NCI-H2196 (cell line): ENCODE measurements around the gene ABHD15.

ENCODE experiments used
- DNase-seq: peaks from one replicate; lab custom pipeline; 2025; ENCODE audit not compliant: unreplicated experiment; lab: John Stamatoyannopoulos, UW

The ABHD15 gene

GRCh38 chr17:29566473-29567303 lies at the start of gene ABHD15:
TSS of gene ABHD15 (minus strand) at chr17:29567037. CDS start at chr17:29566966, 71 bp downstream.
- peak; percentile 43 for DNase-seq

- no peak for DNase-seq
These were observed 48.9 kb upstream of the ABHD15 start for GRCh38 chr17:29615492-29616299.

- DNase-seq = no peak
These were observed 48.2 kb upstream of the ABHD15 start for GRCh38 chr17:29615048-29615385.

GRCh38 chr17:29614349-29615047 lies 47.7 kb upstream of the ABHD15 start:
- no peak for DNase-seq

GRCh38 chr17:29613856-29614255 lies 47.0 kb upstream of the ABHD15 start:
- no peak for DNase-seq

GRCh38 chr17:29613352-29613837 lies 46.6 kb upstream of the ABHD15 start:
- DNase-seq = no peak

GRCh38 chr17:29612404-29613280 lies 45.8 kb upstream of the ABHD15 start:
- no peak for DNase-seq

GRCh38 chr17:29612094-29612403 lies 45.2 kb upstream of the ABHD15 start:
- no peak for DNase-seq

- DNase-seq = no peak
These were observed 44.7 kb upstream of the ABHD15 start for GRCh38 chr17:29611351-29612093.

GRCh38 chr17:29610395-29610794 lies 43.6 kb upstream of the ABHD15 start:
- no peak for DNase-seq

- DNase-seq = no peak
These were observed 42.1 kb upstream of the ABHD15 start for GRCh38 chr17:29608986-29609385.

GRCh38 chr17:29607557-29608195 lies 40.8 kb upstream of the ABHD15 start:
- no peak for DNase-seq

GRCh38 chr17:29603109-29603674 lies 36.4 kb upstream of the ABHD15 start:
- DNase-seq = no peak

- DNase-seq = no peak
These were observed 30.7 kb upstream of the ABHD15 start for GRCh38 chr17:29597361-29598172.

- DNase-seq = no peak
These were observed 30.0 kb upstream of the ABHD15 start for GRCh38 chr17:29596811-29597210.

GRCh38 chr17:29595943-29596774 lies 29.3 kb upstream of the ABHD15 start:
- DNase-seq = no peak
